Stimulated activated CD8-positive, alpha-beta memory T cell treated with anti-CD3 and anti-CD28 coated beads, Interleukin-4, amount 100 ng/mL, for 24 hours (primary cell): ENCODE measurements around the gene ATF7IP2.
A peak's percentile ranks its signal among the peaks of the same experiment; 100 is the strongest.

Source experiments
- DNase-seq: peaks from one replicate; pipeline ENCODE4 v3.0.0-alpha.2; 2020; ENCODE audit warnings: low read depth

The ATF7IP2 gene

DNA sequence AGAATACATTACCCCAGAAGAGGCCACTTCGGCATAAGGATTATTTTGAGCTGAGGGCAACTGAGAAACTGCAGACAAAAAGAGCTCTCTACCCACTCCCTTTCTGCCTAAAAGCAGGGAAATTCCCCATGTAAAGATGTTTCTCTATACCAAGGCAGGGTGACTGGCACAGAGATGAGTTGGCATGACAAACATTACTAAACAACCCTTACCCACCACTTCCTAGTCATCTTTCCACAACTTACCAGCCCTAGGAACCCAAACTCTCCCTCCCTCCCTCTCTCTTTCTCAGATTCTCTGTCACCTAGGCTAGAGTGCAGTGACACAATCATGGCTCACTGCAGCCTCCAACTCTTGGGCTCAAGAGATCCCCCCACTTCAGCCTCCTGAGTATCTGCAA lies 126.0 kb downstream of the ATF7IP2 start:
- no peak for DNase-seq

GRCh38 chr16:10514369-10515055 lies 128.7 kb downstream of the ATF7IP2 start:
- peak; percentile 12 for DNase-seq

DNA sequence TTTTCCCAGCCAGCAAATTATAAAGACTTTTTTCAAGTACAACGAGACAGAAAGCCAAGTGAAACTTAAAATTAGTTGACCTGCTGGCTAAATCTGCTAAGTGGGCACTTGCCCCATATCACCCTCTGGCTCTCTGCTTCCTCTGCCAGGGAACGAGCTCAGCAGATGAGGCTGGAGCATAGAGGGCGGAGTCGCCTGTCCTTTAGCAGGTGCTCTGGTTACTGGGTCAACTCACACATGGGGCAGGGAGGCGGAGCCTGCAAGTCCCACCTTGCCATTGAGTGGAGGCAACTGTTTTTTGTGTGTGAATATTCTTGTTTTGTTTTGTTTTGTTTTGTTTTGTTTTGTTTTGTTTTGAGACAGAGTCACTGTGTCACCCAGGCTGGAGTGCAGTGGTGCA lies 132.0 kb downstream of the ATF7IP2 start:
- no peak for DNase-seq

- DNase-seq: no peak
These were observed 132.7 kb downstream of the ATF7IP2 start for GRCh38 chr16:10518479-10519041.

GRCh38 chr16:10519297-10519696 lies 133.4 kb downstream of the ATF7IP2 start:
- no peak for DNase-seq

DNA sequence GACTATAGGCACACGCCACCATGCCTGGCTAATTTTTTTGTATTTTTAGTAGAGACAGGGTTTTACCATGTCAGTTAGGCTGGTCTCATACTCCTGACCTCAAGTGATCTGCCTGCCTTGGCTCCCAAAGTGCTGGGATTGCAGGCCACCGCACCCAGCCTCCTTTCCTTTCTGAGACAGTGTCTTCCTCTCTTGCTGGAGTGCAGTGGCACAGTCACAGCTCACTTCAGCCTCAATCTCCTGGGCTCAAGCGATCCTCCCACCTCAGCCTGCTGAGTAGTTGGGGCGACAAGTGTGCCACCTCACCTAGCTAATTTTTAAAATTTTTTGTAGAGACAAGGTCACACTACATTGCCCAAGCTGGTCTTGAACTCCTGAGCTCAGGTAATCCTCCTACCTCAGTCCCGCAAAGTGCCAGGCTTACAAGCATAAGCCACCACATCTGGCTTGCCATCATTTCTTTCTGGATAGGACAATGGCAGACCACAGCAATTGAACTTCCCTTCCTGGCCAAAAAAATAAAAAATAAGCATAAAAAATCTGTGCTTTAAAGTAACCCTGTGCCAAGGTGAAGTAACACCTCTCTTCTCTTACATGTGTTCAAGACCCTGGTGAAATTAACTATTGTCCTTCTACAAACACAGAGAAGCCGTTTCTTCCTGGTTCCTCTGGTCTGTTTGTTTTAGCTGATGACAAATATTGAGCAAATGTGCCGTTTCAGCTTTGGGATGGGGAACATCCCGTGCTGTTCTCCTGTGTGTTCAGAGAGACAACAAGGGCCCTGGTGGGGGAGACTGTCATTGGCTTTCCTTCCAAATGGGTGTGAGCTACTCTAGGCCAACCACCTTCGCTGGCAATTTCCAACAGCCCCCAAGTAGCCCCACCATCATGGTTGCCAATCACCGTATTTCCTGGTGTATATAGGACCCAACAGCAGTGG lies 134.3 kb downstream of the ATF7IP2 start:
- DNase-seq: no peak

- DNase-seq: no peak
These were observed 135.2 kb downstream of the ATF7IP2 start for GRCh38 chr16:10520869-10521578.

- DNase-seq: peak; percentile 9
These were observed 135.9 kb downstream of the ATF7IP2 start for GRCh38 chr16:10521681-10522274.

DNA sequence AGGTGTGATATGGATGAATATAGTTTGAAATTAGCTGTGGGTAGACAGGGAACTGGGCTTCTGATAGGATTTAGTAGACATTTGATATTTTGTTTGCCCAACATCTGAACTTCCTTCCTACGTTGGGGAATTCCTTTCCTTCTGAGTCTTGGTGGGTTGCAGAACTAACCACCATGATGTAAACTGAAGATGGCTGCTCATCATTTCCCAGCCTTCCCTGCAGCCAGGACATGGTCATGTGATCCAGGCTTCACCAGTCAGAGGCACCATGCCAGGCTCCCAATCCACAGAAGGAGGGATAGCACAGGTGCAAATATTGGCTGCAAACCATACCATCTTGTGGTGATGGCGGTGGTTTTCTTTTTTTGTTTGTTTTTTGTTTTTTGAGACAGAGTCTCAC lies 137.1 kb downstream of the ATF7IP2 start:
- no peak for DNase-seq

GRCh38 chr16:10525214-10525825 lies 139.5 kb downstream of the ATF7IP2 start:
- DNase-seq: no peak

DNA sequence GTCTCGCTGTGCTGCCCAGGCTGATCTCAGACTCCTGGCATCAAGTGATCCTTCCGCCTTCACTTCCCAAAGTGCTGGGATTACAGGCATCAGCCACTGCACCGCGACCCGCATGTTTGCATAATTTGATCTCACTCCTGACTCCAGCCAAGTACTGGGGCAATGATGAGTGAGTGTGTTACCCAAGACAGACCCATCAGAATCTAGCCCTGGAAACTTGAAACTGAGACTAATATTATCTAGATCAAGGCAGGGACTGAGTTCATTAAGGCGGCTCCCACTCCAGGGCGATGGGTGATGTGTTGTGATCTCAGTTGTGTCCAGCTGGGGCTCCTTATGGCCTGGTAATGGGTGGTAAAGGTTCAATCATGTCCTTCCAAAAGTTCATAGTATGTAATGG lies 141.1 kb downstream of the ATF7IP2 start:
- DNase-seq: no peak

DNA sequence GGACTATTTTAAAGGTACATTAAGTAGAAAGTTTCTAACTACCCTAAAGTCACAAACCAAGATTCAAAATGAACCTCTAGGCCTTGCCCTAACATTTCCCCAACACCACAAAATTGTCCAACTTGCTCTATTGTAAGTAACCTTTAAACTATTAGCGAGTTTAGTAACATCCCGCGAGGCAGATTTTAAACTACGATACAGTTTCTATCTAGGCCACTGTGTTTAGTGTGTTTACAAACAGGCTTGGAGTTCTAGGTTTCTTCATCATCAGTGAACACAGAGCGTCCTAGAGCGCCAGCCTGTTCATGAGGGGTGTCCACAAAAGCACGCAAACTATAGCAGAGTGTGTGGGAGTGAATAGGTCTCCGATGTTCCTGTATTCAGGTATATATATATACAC lies 142.8 kb downstream of the ATF7IP2 start:
- no peak for DNase-seq

GRCh38 chr16:10529895-10530669 lies 144.2 kb downstream of the ATF7IP2 start:
- DNase-seq: no peak

- DNase-seq: no peak
These were observed 144.8 kb downstream of the ATF7IP2 start for GRCh38 chr16:10530685-10531084.

- no peak for DNase-seq
These were observed 145.7 kb downstream of the ATF7IP2 start for GRCh38 chr16:10531582-10531981.
